ENCODE measurements around the gene DSC2.

DNA sequence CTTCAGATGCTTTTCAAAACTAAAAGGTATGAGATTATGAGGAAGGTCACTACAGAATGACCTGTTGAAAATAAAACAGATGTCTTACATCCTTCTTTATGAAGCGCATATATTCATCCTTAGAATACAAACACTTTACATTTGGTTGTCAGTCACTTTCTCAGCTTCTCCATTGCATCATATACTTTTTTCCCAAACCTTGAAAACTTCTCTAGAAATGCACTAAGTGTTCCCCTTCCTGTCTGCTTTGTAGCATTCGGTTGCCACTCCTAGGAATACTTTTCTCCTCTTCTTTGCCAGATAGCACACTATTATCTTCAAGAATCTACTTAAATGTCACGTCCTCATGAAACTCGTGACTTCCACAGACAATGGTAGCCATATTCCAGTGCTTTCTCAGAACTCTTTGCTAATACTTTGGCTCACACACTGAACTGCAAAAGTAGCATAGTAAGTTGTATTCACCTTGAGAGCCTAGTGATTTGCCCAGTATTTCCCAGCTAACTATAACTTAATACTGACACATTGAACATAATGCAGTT lies 32.8 kb upstream of the DSC2 start:
- TF ChIP-seq, protein P1, sequence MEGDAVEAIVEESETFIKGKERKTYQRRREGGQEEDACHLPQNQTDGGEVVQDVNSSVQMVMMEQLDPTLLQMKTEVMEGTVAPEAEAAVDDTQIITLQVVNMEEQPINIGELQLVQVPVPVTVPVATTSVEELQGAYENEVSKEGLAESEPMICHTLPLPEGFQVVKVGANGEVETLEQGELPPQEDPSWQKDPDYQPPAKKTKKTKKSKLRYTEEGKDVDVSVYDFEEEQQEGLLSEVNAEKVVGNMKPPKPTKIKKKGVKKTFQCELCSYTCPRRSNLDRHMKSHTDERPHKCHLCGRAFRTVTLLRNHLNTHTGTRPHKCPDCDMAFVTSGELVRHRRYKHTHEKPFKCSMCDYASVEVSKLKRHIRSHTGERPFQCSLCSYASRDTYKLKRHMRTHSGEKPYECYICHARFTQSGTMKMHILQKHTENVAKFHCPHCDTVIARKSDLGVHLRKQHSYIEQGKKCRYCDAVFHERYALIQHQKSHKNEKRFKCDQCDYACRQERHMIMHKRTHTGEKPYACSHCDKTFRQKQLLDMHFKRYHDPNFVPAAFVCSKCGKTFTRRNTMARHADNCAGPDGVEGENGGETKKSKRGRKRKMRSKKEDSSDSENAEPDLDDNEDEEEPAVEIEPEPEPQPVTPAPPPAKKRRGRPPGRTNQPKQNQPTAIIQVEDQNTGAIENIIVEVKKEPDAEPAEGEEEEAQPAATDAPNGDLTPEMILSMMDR (IDR thresholded peaks at IDR 0.05): no peak
- TF ChIP-seq POLR2AphosphoS5 (IDR thresholded peaks at IDR 0.05): no peak

Measured in gastroesophageal sphincter (tissue), 3 donors.